Fibroblast of lung (primary cell): Measurements from ENCODE around the gene STXBP6. TPM values are rescaled to one million over a fixed set of nuclear protein-coding genes. Genes with fewer than 3 reads are reported as not detected.

Experiments
- DNase-seq, 2 donors: peaks; one replicate each; pipeline versions ENCODE4 v3.0.0 to v3.0.0-alpha.2; 2010; ENCODE audit warnings: low read depth in 2 of 2
- H2AFZ ChIP-seq: 2 replicates; pipeline ENCODE4 v1.5.1; 2012; ENCODE audit warnings: low read length, control low read depth, inconsistent platforms
- H3K27ac ChIP-seq: 2 replicates; pipeline ENCODE4 v1.5.1; 2011; ENCODE audit warnings: low read length, control low read depth; ENCODE audit not compliant: insufficient read depth
- H3K27me3 ChIP-seq: 2 replicates; pipeline ENCODE4 v1.5.1; 2011; ENCODE audit warnings: mild to moderate bottlenecking, low read length; ENCODE audit not compliant: control insufficient read depth, insufficient read depth
- H3K36me3 ChIP-seq: 2 replicates; pipeline ENCODE4 v1.5.1; 2011; ENCODE audit warnings: low read length; ENCODE audit not compliant: control insufficient read depth, insufficient read depth
- H3K4me1 ChIP-seq: 2 replicates; pipeline ENCODE4 v1.5.1; 2011; ENCODE audit warnings: low read length; ENCODE audit not compliant: control insufficient read depth, insufficient read depth; ENCODE audit errors: extremely low read depth
- H3K4me2 ChIP-seq: 2 replicates; pipeline ENCODE4 v1.5.1; 2011; ENCODE audit warnings: low read length, control low read depth; ENCODE audit not compliant: insufficient read depth; ENCODE audit errors: extremely low read depth
- H3K4me3 ChIP-seq, 4 experiments: fragments of 200-600 bp in 1 of 4; sonication (generic) in 1 of 4; replicated peaks in 1 of 4; 2 replicates each; pipeline ENCODE4 v1.5.1; 2011 to 2016; ENCODE audit warnings: low read length in 4 of 4, low read depth in 3 of 4, mild to moderate bottlenecking in 3 of 4, control low read depth in 2 of 4, inconsistent platforms in 1 of 4, mixed read lengths in 1 of 4; ENCODE audit not compliant: insufficient read depth in 1 of 4; ENCODE audit errors: control extremely low read depth in 1 of 4
- H3K79me2 ChIP-seq: 2 replicates; pipeline ENCODE4 v1.5.1; 2012; ENCODE audit warnings: mild to moderate bottlenecking, low read length, inconsistent platforms; ENCODE audit not compliant: control insufficient read depth, insufficient read depth
- H3K9ac ChIP-seq: 2 replicates; pipeline ENCODE4 v1.5.1; 2011; ENCODE audit warnings: mild to moderate bottlenecking, low read length, control low read depth; ENCODE audit not compliant: insufficient read depth
- H3K9me3 ChIP-seq: 2 replicates; pipeline ENCODE4 v1.5.1; 2012; ENCODE audit warnings: low read depth, low read length; ENCODE audit not compliant: control insufficient read depth, insufficient read depth
- H4K20me1 ChIP-seq: 2 replicates; pipeline ENCODE4 v1.5.1; 2011; ENCODE audit warnings: low read length; ENCODE audit not compliant: control insufficient read depth, insufficient read depth; ENCODE audit errors: extremely low read depth
- CTCF ChIP-seq, 2 donors: IDR thresholded peaks in 1 of 2; conservative IDR thresholded peaks in 1 of 2; 1 replicate in 1 of 2; 2 replicates in 1 of 2; pipeline ENCODE4 v1.5.1; 2011 to 2012; ENCODE audit warnings: low read length in 2 of 2, control low read depth in 1 of 2, inconsistent platforms in 1 of 2, low read depth in 1 of 2, mild to moderate bottlenecking in 1 of 2
- EZH2 ChIP-seq: IDR thresholded peaks from 2 replicates; pipeline ENCODE4 v1.5.1; 2012; ENCODE audit warnings: low read length, control low read depth, mild to moderate bottlenecking; ENCODE audit errors: missing control alignments
- polyA plus RNA-seq, 2 donors: library from polyadenylated mRNA; depleted of rRNA in 1 of 2; stranded (reverse) in 1 of 2; unstranded in 1 of 2; fragments of >200 nt; gene quantifications; 2 replicates each; pipeline ENCODE4 v1.2.1, GENCODE V29; 2011 to 2012; ENCODE audit warnings: missing spikeins in 1 of 2
- total RNA-seq: library from RNA; depleted of rRNA; stranded (reverse); fragments of >200 nt; gene quantifications from 2 replicates; pipeline ENCODE4 v1.2.1, GENCODE V29; 2014

STXBP6 gene
- total and polyA plus RNA-seq, 2 donors (not counting 1 experiment from before 2014, with no cell fraction given): 4.5 to 17.8 TPM

GRCh38 chr14:25042362-25043299 is 7.3 kb downstream of the STXBP6 start:
- Histone ChIP-seq H3K36me3 (no peaks in the 10 kb centered on the region), H3K4me3 (no peak overlapping the region), H3K4me1 (no peaks in the 10 kb centered on the region), H3K9me3 (no peaks in the 10 kb centered on the region), H3K27me3 (no peaks in the 10 kb centered on the region), H3K79me2 (no peaks in the 10 kb centered on the region), H3K9ac (no peak overlapping the region), H3K4me2 (no peak overlapping the region), H4K20me1 (no peaks in the 10 kb centered on the region), H3K27ac (no peak overlapping the region), H2AFZ (no peak overlapping the region)
- TF ChIP-seq EZH2 (no peak), CTCF (conservative IDR thresholded peaks at IDR 0.05 in 1 of 2, IDR thresholded peaks at IDR 0.05 in 1 of 2; ENCODE audit: low read depth in 1 of 2, low read length in 2 of 2) (peak; percentile 71 to 80)
- DNase-seq: peak; percentile 56 to 87

DNA sequence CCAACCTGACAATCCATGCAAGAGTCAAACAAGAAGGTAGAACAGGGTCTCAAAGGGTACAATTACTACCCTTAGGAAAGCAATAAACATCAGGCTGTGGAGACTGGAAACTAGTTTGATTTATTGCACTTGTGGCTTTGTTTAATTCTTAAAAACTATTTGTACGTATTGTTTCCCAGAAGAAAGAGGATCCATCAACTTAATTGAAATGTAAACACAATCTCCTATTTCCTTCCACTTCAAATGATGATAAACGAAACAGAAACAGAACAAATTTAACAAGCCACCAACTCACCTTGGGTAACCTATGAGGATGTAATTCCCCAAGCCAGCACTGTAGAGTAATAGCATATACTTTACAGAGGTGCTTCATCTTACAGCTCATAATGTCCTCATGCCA is 8.0 kb downstream of the STXBP6 start:
- no peaks in the 10 kb centered on the region for H3K9me3 ChIP-seq
- H3K36me3 ChIP-seq: no peaks in the 10 kb centered on the region
- H3K9ac ChIP-seq: no peak overlapping the region
- no peak overlapping the region for H3K27ac ChIP-seq
- no peaks in the 10 kb centered on the region for H4K20me1 ChIP-seq
- no peak overlapping the region for H2AFZ ChIP-seq
- no peak for TF ChIP-seq CTCF (conservative IDR thresholded peaks at IDR 0.05 in 1 of 2, IDR thresholded peaks at IDR 0.05 in 1 of 2; ENCODE audit: low read depth in 1 of 2, low read length in 2 of 2)
- TF ChIP-seq EZH2: no peak
- H3K4me1 ChIP-seq: no peaks in the 10 kb centered on the region
- H3K4me2 ChIP-seq: no peak overlapping the region
- peak in 1 of 2 donors; percentile 13 for DNase-seq
- H3K4me3 ChIP-seq: no peak overlapping the region
- no peaks in the 10 kb centered on the region for H3K79me2 ChIP-seq
- no peaks in the 10 kb centered on the region for H3K27me3 ChIP-seq

DNA sequence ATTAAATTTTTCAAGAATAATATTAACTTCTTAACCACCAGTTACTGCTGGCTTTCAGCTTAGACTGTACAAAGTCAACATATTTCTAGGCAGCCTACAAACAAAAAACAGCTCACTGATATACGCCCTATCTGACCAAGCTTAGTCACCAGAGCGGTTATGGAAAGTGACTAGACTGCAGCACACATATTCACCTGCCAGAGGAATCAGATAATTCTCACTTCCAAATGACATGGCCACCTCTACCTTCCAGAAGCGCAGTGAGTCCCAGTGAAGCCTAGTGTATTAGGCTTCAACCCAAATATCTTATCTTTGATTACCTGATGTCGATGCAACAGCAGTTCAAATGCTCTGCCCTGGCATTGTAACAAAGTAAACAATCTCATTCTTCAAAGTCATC is 8.5 kb downstream of the STXBP6 start:
- Histone ChIP-seq H2AFZ (no peak overlapping the region), H4K20me1 (no peaks in the 10 kb centered on the region), H3K4me2 (no peak overlapping the region)

More for the DNA sequence above, 8.5 kb downstream of the STXBP6 start:
- no peak for TF ChIP-seq CTCF (conservative IDR thresholded peaks at IDR 0.05 in 1 of 2, IDR thresholded peaks at IDR 0.05 in 1 of 2; ENCODE audit: low read depth in 1 of 2, low read length in 2 of 2)
- TF ChIP-seq EZH2: no peak
- Histone ChIP-seq H3K9me3 (no peaks in the 10 kb centered on the region), H3K4me1 (no peaks in the 10 kb centered on the region), H3K9ac (no peak overlapping the region), H3K36me3 (no peaks in the 10 kb centered on the region), H3K27ac (no peak overlapping the region), H3K27me3 (no peaks in the 10 kb centered on the region), H3K4me3 (no peak overlapping the region), H3K79me2 (no peaks in the 10 kb centered on the region)
- peak in 1 of 2 donors; percentile 18 for DNase-seq
